CD4-positive, alpha-beta T cell treated with Interleukin-6 for 4 hours (primary cell): Measurements from ENCODE around the gene MAGI2.

Source experiments
- DNase-seq: peaks from one replicate; pipeline ENCODE4 v3.0.0-alpha.2; 2020; ENCODE audit warnings: mixed read lengths

Gene MAGI2

DNA sequence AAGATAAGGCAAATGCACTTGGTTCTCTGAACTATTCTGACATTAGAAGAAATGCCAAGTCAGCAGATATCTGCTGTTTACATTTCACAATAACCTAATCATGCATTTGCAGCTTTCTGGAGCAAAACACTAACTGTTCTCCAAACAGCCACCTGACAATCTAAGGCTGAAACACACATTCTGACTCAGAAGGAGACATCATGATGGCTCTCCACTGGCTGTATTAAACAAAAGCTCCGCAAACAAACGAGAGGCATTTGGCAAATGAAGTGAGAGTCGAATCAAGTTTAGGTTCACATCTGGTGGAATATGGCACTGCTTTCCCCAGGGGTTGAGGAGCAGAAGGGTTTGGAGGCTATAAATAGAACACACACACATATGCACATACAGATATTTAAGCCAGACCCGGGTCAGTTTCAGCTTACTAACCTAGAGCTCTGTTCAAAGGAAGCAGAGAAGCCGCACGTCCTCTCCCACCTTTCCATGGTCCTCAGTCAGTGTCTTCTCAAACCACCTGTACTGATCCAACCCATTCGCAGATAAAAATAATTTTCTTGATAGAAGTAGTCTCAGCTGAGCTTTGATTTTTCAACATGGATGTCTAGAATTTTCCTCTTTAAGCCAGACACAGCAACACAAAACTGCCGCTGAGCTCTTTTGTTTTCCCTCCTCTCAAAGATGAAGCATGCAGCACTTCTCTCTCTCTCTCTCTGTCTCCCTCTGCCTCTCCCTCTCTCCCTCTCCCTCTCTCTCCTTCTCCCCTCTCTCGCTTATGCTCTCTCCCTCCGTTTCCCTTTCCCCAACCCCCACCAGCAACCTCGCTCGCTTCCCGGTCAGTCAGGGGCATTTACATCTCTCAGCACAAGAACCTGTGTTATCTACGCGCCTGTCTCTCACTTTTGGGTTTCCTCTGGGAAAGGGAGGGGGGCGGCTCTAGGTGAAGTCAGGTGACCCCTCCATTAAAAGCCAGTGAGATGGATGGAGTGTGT is 682.8 kb downstream of the MAGI2 start:
- no peak for DNase-seq

GRCh38 chr7:78769481-78770101 is 683.9 kb downstream of the MAGI2 start:
- DNase-seq, result no peak

GRCh38 chr7:78768859-78769258 is 684.6 kb downstream of the MAGI2 start:
- no peak for DNase-seq

DNA sequence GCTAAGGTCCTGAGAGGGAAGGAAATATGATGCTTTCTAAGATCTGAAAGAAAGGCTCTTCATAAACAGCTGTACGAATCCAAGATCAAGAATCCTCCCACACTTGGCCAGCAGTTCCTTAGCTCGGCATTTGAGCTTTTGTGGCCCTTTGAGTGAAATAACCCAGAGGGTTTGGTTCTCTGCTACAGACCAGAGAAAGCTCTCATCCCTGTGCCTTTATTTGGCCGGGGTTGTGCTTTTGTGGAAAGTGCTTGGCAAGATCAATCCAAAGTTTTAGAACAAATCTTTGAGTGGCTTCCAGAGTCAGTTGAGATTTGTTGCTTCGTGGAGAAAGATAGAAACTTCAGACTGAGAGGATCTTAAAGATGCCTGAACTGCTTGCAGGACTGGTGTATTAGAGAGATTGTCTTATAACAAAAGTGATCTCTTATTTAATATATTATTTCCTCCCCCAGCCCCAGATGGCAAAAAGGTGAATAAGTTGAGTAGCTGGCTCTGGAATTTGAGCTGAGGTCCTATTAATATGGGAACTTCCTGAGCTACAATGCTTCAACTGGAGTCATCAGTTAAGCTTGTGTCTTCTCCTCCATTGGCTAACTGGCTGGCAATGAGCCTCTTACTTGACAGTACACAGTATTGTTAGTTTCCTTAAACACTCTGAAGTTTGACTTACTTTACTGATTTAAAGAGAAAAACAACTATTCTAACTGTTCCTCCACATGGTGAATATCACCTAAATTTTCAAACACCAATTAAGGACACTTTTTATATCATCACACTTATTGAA is 687.3 kb downstream of the MAGI2 start:
- no peak for DNase-seq

GRCh38 chr7:78764571-78764970 is 688.9 kb downstream of the MAGI2 start:
- no peak for DNase-seq

DNA sequence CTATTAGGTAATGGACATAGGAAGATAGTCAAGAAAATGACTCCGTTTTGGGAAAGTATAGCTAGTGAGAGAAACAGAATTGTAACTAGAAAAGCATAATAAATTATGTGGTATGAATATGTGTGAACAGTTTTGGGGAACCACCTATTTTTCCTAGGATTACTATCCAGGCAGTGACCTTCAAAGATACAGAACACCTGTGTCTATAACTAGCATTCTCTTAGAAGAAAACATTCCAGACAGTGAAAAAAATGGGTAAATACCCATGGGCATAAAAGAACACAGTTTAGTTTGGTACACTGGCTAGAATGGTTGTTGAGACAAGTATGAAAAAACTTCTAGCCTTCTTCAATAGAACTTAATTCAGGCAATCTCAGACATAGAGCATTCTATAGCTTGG is 690.8 kb downstream of the MAGI2 start:
- no peak for DNase-seq

DNA sequence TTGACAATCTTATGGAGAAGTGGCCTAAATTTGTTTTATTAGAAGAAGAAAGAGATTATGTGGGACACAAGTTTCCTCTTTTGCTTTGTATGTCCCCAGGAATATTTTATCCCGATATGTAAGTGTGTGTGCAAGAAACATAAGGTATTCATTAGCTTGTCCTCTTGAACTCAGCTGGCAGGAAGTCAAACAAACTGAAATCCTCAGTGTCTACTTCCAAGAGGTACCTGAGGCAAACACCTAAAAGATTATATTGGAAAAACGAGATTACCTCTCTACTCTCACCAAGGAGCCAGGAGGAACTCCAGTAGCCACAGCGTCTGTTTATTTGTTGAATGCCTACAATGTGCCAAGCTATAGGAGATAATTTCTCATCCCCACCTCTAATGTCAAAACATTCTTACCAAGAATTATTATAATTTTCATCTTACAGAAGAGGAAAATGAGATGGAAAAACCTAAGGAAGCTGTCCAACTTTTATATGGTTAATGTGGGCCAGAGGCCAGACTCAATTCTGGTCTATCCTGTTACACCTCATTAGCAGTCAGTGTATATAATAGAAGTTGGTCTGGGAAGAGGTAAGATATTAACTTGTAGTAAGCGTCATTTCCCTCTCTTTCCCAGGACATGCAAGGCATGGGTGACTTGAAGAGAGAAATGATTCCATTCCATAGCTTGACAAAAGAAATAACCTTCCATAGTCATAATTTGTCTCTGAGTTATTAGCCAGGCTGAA is 692.7 kb downstream of the MAGI2 start:
- DNase-seq, result no peak

DNA sequence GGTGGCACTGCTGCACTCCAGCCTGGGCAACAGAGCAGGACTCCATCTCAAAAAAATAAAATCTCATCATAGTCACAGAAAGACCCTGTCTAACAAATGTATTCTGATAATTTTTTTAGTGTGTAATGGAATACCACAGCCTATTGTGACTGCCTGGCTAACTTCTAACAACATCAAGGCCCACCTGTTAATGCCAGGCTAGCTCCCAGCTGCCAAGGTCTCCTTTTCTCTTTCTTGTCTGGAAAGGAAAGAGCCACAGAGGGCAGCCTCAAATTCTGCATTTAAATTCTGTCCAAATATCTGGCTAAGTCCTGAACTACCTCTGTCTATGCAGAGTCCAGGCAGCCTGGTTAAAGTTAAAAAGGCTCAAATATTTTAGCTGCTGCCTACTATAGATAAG is 700.9 kb downstream of the MAGI2 start:
- no peak for DNase-seq

- no peak for DNase-seq
Measured at GRCh38 chr7:78751253-78751652, 702.2 kb downstream of the MAGI2 start.

DNA sequence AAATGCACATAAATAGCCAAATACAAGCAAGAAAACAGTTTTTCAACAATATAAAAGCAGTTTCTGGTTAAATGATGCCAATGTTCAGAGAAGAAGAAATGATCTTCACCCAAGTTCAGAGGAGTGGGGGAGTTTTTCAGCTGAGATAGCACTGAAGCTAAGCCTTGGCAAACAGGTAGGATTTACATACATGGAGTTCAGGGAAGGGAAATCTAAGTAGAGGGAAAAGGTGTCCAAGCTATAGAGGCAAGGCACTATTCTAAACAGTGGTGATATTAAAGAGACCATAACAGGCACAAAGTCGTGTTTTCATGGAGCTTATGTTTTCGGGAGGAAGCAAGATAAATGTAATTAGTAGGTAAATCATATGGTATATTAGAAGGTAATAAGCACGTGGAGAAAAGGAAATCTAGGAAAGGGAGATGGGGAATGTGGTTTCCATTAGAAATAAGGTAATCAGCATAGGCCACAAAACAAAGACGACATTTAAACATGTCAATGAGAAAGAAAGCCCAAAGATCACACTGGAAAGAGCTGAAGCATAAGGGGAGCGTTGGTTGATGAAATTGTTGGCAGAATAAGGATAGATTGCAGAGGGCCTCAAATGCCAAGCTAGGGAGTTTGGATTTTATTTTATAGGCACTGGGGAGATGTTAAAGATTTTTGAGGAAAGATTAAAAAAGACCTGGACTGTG is 704.3 kb downstream of the MAGI2 start:
- no peak for DNase-seq

- no peak for DNase-seq
Measured at GRCh38 chr7:78747592-78747991, 705.9 kb downstream of the MAGI2 start.

DNA sequence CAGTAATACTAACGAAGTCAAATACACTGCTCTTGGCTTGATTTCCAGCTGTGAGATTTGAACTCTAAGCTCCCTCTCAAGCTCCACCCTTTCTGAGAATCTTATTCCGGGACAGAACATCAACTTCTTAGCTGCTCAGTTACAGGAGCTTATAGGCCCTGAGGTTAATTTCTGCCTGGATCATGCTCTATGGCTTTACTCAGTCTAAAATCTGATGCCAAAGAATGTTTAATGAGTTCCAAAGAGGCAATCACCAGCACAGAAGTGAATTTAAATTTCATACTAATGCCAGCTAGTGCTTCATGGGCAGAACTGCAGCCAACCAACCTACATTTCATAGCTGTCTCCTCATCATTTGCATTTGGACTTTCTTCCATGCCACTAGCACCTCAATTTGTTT is 707.2 kb downstream of the MAGI2 start:
- DNase-seq, result no peak

DNA sequence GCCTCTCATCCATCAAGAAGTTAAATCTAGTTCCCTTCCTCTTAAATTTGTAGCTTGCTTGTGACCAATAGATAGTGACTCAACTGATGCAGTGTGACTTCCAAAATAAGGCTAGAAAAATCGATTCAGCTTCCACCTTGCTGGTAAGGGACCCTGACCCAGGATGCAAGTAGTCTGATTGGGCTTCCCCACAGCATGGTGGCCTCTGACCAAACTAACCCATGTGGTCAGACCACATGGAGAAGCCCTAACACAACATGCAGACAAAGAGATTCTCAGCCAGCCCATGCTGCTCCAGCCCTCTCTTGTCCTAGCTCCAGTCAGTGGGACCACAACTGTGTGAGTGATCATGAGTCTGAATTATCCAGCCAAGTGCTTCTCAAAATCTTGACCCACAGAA is 710.8 kb downstream of the MAGI2 start:
- DNase-seq, result no peak

DNA sequence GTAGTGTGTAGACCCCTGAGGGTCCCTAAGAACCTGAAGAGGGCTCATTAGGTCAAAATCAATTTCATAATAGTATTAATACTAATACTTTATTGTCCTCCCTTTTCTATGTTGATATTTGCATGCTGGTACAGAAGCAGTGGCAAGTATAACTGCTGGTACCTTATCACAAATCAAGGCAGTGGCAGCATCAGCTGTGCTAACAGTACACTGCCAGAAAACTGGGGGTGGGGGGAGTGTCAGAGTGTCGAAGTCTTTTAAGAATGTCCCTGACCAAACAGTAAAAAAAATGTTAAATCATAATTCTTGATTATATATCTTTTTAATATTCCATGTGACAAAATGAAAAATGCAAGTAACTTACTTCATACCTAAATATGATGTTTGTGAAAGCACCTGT is 716.9 kb downstream of the MAGI2 start:
- no peak for DNase-seq

DNA sequence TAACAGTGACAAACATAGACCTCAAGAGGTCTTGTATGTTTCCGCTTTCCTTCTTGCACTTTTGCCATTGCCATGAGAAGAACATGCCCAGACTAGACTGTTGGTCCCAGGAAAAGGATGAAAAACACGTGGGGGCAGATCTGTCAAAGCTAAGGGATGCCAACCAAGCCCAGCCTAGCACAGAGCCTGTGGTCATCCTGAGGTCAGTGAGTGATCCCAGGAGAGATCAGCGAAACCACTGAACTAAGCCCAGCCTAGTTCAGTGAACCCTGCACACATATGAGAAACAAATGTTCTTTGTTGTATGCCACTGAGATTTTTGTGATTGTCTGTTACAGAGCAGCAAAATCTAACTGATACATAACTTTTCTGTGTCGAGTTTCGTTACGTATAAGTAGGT is 718.8 kb downstream of the MAGI2 start:
- DNase-seq, result no peak

GRCh38 chr7:78720066-78720465 is 733.4 kb downstream of the MAGI2 start:
- DNase-seq, result no peak

GRCh38 chr7:78718212-78718611 is 735.3 kb downstream of the MAGI2 start:
- no peak for DNase-seq

DNA sequence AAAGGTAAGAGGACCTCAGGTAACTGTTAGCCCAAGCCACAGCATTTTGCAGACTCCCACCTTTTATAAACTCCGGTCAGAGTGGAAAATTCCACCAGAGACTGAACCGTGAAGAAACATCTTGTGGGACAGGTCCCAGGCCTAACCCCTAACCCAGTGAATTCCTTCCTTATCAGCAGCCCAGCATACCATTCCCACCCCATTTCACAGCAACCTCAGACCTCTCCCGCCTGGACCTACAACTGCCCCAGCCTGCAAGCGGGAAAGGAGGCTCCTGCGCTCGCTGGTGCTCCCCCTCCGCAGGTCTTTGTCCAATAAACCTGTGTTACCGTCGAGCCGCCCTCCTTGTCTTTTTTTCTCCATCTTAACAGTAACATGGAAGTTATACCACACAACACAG is 736.6 kb downstream of the MAGI2 start:
- no peak for DNase-seq

- DNase-seq, result no peak
Measured at GRCh38 chr7:78714356-78714755, 739.1 kb downstream of the MAGI2 start.

- no peak for DNase-seq
Measured at GRCh38 chr7:78712111-78712510, 741.4 kb downstream of the MAGI2 start.

GRCh38 chr7:78709658-78710057 is 743.8 kb downstream of the MAGI2 start:
- no peak for DNase-seq

GRCh38 chr7:78704504-78704903 is 749.0 kb downstream of the MAGI2 start:
- DNase-seq, result no peak
